GM12801 (cell line): ENCODE results near the gene FATE1.

ENCODE experiments used
- TF ChIP-seq, protein P1 (sequence below): IDR thresholded peaks from one replicate; pipeline ENCODE4 v1.5.1; 2011; ENCODE audit warnings: control low read depth; ENCODE audit not compliant: insufficient read length; ENCODE audit errors: extremely low read depth

Gene FATE1

DNA sequence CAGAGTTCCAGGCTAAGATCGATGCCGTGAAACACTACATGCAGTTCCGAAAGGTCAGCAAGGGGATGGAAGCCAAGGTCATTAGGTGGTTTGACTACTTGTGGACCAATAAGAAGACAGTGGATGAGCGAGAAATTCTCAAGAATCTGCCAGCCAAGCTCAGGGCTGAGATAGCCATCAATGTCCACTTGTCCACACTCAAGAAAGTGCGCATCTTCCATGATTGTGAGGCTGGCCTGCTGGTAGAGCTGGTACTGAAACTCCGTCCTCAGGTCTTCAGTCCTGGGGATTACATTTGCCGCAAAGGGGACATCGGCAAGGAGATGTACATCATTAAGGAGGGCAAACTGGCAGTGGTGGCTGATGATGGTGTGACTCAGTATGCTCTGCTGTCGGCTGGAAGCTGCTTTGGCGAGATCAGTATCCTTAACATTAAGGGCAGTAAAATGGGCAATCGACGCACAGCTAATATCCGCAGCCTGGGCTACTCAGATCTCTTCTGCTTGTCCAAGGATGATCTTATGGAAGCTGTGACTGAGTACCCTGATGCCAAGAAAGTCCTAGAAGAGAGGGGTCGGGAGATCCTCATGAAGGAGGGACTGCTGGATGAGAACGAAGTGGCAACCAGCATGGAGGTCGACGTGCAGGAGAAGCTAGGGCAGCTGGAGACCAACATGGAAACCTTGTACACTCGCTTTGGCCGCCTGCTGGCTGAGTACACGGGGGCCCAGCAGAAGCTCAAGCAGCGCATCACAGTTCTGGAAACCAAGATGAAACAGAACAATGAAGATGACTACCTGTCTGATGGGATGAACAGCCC lies 28.0 kb downstream of the FATE1 start:
- TF ChIP-seq, protein P1, sequence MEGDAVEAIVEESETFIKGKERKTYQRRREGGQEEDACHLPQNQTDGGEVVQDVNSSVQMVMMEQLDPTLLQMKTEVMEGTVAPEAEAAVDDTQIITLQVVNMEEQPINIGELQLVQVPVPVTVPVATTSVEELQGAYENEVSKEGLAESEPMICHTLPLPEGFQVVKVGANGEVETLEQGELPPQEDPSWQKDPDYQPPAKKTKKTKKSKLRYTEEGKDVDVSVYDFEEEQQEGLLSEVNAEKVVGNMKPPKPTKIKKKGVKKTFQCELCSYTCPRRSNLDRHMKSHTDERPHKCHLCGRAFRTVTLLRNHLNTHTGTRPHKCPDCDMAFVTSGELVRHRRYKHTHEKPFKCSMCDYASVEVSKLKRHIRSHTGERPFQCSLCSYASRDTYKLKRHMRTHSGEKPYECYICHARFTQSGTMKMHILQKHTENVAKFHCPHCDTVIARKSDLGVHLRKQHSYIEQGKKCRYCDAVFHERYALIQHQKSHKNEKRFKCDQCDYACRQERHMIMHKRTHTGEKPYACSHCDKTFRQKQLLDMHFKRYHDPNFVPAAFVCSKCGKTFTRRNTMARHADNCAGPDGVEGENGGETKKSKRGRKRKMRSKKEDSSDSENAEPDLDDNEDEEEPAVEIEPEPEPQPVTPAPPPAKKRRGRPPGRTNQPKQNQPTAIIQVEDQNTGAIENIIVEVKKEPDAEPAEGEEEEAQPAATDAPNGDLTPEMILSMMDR, result no peak

DNA sequence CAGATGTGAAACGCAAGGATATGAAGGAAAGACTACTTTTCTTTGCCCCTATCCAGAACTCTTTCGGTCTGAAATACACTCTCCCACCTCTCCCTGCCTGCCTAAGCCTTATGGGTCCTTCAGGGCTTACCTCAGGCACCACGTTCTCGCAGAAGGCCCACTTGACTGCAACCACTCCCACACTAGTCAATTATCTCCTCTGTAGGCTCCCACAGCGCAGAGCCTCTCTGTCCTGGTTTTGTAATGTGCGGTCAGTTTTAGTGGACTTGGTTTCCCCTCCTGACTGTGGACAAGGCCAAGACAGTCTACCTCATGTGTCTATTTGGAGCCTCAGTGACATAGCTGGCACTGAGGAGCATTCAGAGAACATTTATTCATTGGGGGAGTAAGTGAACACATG lies 29.8 kb downstream of the FATE1 start:
- TF ChIP-seq, protein P1, result no peak

DNA sequence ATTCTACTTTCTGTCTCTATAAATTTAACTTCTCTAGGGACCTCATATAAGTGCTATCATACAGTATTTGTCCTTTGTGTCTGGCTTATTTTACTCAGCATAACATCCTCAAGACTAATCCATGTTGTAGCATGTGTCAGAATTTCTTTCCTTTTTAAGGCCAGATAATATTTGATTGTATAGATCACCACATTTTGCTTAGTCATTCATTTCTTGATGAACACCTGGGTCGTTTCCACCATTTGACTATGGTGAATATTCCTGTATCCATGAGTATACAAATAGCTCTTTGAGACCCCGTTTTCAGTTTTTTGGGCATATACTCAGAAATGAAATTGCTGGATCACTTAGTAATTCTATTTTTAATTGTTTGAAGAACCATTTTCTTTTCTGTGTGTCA lies 30.7 kb downstream of the FATE1 start:
- TF ChIP-seq, protein P1, result no peak

DNA sequence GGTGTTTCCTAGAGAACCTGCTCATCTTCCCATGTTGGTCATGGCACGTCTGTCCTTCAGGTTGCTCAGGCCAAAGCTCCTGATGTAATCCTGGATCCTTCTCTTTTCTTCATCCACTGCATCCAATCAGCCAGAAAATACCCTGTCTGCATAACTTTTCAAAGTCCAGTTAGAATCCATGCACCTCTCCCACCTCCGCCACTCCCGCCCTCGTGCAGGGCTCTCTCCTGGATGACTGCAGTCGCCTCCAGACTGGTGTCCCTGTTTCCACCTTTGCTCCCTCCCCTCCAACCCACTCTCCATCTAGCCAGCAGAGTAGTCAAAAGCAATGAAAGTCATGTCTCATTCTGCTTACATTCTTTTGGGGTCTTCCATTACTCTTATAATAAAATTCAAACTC lies 34.7 kb downstream of the FATE1 start:
- TF ChIP-seq, protein P1, result no peak

DNA sequence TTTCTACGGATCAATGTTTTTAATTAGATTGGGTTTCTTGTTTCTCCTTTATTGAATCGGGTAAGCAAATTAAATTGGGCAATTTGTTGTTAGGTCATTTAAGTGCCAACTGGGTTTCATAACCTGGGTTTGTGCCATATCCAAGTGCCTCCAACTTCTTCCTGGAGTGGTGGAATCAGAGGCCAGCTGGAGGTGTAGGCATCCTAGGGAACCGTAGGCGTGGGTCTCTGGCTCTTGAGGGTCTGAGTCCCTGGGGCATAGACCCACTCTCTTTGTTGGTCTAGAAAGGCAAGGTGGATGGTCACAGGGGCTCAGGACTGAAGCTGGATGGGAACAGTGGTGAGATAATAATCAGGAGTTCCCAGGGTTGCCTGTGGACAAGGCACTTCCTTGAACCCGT lies 37.0 kb downstream of the FATE1 start:
- TF ChIP-seq, protein P1, result no peak

DNA sequence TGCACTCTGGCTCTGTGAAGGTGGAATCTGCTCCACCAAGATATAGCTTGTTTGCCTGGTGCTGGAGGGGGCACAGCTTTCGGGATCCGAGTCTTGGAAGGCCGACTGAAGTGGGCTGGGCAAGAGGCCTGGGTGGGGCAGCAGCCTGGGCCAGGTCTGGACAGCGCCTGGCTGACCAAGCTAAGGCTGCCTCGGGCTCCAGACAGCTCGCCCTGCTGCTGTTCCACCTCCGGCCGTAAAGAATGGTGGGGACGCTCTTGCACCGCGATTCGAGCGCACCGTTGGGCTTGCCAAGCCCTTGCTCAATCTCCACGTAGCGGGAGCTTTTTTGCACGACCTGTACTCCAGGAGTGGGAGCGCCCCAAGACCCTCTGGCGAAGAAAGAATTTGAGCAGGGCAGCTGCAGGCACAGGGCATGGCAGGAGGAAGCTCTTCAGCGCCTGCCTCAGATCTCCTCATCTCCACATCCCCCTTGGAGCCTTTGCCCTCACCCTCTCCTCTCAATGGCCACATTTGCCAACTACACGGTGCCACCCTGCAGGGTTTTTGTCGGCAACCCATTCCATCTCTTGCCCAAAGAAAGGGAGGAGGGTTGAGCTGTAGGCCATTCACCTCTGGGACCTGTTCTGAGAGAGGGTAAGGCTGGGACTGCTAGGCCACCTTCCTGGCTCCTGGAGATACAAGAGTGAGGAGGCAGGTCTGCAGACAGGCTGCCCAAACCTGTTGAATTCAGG lies 37.6 kb downstream of the FATE1 start:
- TF ChIP-seq, protein P1, result no peak

DNA sequence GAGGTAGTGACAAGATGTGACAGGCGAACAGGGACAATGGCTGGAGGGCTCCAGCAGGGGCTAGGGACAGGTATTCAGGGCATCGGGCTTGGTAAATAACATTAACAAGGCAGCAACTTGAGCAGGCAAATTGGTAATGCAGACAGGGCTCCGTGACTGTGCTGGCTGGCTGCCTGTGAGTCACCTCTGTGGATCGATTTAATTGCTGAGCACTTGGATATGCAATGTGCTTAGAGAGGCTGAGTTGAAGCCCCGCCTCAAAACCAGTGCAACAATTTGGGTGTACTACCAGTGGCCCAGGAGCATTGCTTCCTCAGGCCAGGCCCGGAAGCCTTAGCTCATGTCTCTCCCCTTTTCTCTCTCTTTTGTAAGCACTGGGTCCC lies 38.2 kb downstream of the FATE1 start:
- TF ChIP-seq, protein P1, result no peak
